KMS-11 (cell line): ENCODE results near the gene TRIM24.

Experiments used
- H2AFZ ChIP-seq: fragments of 200-600 bp; sonication (generic); 2 replicates; pipeline ENCODE4 v1.6.1; 2016; ENCODE audit warnings: antibody characterized with exemption, mixed run types, low read depth
- H3K27ac ChIP-seq: fragments of 200-600 bp; sonication (generic); 2 replicates; pipeline ENCODE4 v1.6.1; 2016; ENCODE audit warnings: mild to moderate bottlenecking, mixed run types
- H3K27me3 ChIP-seq: fragments of 200-600 bp; sonication (generic); 2 replicates; pipeline ENCODE4 v1.6.1; 2017; ENCODE audit warnings: mild to moderate bottlenecking, low read depth, mixed run types, moderate library complexity; ENCODE audit not compliant: insufficient read depth
- H3K36me3 ChIP-seq: fragments of 200-600 bp; sonication (generic); 2 replicates; pipeline ENCODE4 v1.6.1; 2017; ENCODE audit warnings: mild to moderate bottlenecking, mixed run types; ENCODE audit not compliant: insufficient read depth
- H3K4me1 ChIP-seq: fragments of 200-600 bp; sonication (generic); 2 replicates; pipeline ENCODE4 v1.6.1; 2016; ENCODE audit warnings: mild to moderate bottlenecking, low read depth, mixed run types; ENCODE audit not compliant: poor library complexity, severe bottlenecking
- H3K4me2 ChIP-seq: fragments of 200-600 bp; sonication (generic); 2 replicates; pipeline ENCODE4 v1.7.0; 2016; ENCODE audit warnings: mild to moderate bottlenecking, mixed run types
- H3K4me3 ChIP-seq: fragments of 200-600 bp; sonication (generic); IDR thresholded peaks from 2 replicates; pipeline ENCODE4 v1.6.1; 2017; ENCODE audit warnings: low read depth, low read length, mixed read lengths; ENCODE audit not compliant: insufficient read depth
- H3K79me2 ChIP-seq: fragments of 200-600 bp; sonication (generic); 2 replicates; pipeline ENCODE4 v1.6.1; 2016; ENCODE audit warnings: low read depth, mixed run types; ENCODE audit not compliant: insufficient read depth
- H3K9ac ChIP-seq: fragments of 200-600 bp; sonication (generic); 2 replicates; pipeline ENCODE4 v1.6.1; 2016; ENCODE audit warnings: mild to moderate bottlenecking, mixed run types
- H4K20me1 ChIP-seq: fragments of 200-600 bp; sonication (generic); 2 replicates; pipeline ENCODE4 v1.6.1; 2016; ENCODE audit warnings: mild to moderate bottlenecking, mixed run types; ENCODE audit not compliant: insufficient read depth
- TF ChIP-seq, protein P1 (sequence below): fragments of 200-600 bp; sonication (generic); conservative IDR thresholded peaks from 2 replicates; pipeline ENCODE4 v1.6.1; 2017; ENCODE audit warnings: low read depth, mild to moderate bottlenecking, antibody characterized with exemption, low read length, moderate library complexity, mixed read lengths

TRIM24 gene

DNA sequence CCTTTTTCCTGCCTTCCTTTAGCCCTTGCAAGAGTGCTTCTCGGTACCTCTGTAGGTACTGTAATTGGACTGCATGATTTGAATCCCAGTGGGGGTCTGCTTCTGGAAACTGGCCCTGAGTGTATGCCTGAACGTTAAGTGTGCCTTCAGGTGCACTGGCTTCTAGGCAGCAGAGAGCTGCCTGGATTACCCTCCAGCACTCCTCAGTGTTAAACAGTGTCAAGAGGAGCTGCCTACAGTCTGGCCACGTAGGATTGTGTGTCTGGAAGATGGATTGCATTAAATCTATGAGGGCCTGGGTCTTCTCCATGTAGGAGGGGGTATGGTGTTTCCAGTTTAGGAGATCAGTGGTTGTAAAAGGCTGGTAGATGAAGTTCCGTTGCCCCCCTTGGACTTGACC lies 103.7 kb downstream of the TRIM24 start:
- Histone ChIP-seq H3K79me2 (no peaks in the 10 kb centered on the region), H3K4me1 (no peaks in the 10 kb centered on the region), H3K27me3 (no peaks in the 10 kb centered on the region), H3K4me2 (no peak overlapping the region), H3K9ac (no peak overlapping the region), H3K36me3 (peaks cover 4% of the 10 kb centered on the region; the same call in 1 of the 2 replicates), H3K27ac (no peak overlapping the region), H2AFZ (no peak overlapping the region), H4K20me1 (no peaks in the 10 kb centered on the region), H3K4me3 (no peak overlapping the region)
- TF ChIP-seq, protein P1, sequence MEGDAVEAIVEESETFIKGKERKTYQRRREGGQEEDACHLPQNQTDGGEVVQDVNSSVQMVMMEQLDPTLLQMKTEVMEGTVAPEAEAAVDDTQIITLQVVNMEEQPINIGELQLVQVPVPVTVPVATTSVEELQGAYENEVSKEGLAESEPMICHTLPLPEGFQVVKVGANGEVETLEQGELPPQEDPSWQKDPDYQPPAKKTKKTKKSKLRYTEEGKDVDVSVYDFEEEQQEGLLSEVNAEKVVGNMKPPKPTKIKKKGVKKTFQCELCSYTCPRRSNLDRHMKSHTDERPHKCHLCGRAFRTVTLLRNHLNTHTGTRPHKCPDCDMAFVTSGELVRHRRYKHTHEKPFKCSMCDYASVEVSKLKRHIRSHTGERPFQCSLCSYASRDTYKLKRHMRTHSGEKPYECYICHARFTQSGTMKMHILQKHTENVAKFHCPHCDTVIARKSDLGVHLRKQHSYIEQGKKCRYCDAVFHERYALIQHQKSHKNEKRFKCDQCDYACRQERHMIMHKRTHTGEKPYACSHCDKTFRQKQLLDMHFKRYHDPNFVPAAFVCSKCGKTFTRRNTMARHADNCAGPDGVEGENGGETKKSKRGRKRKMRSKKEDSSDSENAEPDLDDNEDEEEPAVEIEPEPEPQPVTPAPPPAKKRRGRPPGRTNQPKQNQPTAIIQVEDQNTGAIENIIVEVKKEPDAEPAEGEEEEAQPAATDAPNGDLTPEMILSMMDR, result no peak

DNA sequence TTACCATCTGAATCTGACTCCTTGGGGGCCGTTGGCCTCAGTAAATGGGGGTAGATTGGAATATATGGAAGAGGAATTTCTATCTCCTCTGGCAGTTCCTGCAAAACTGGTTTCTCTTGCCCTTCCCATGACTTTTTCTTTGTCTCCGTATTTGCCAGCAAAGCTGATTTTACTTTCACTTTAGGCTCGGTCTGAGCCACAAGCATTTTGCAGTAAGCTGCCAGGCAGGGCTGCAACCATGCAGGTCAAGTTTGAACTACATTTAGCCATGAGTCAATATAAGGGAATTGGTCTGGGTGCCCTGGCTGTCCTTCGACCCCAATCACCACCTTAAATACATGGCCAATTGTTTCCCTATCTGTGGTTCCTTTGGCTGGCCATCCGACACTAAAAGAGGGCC lies 104.3 kb downstream of the TRIM24 start:
- Histone ChIP-seq H2AFZ (no peak overlapping the region), H3K4me2 (no peak overlapping the region), H3K4me1 (no peaks in the 10 kb centered on the region), H3K4me3 (no peak overlapping the region), H3K27me3 (no peaks in the 10 kb centered on the region), H3K36me3 (no peaks in the 10 kb centered on the region; the same call in 1 of the 2 replicates), H3K27ac (no peak overlapping the region), H4K20me1 (no peaks in the 10 kb centered on the region), H3K9ac (no peak overlapping the region), H3K79me2 (no peaks in the 10 kb centered on the region)
- TF ChIP-seq, protein P1, result no peak

DNA sequence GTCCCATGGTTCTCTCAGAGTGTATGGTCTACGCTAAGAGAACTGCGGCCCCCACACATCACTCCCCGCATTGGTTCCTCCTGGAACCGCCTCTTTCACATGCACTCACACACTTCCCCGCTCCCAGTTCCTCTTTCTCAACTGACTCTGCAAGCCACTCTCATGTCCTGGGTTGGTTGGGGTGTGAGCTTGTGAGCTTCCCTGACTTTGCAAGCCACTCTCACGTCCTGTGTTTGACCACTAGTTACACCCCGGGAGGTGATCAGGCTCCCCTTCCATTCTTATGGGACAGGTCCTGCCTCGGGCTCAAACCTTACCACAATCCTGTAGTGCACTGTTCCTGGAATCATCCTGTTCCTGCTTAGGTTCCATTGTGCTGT lies 105.0 kb downstream of the TRIM24 start:
- Histone ChIP-seq H3K36me3 (no peaks in the 10 kb centered on the region; the same call in 1 of the 2 replicates), H3K4me2 (no peak overlapping the region), H3K27ac (no peak overlapping the region), H3K27me3 (no peaks in the 10 kb centered on the region), H3K4me1 (no peaks in the 10 kb centered on the region), H2AFZ (no peak overlapping the region), H3K4me3 (no peak overlapping the region), H4K20me1 (no peaks in the 10 kb centered on the region), H3K9ac (no peak overlapping the region), H3K79me2 (no peaks in the 10 kb centered on the region)
- TF ChIP-seq, protein P1, result no peak

DNA sequence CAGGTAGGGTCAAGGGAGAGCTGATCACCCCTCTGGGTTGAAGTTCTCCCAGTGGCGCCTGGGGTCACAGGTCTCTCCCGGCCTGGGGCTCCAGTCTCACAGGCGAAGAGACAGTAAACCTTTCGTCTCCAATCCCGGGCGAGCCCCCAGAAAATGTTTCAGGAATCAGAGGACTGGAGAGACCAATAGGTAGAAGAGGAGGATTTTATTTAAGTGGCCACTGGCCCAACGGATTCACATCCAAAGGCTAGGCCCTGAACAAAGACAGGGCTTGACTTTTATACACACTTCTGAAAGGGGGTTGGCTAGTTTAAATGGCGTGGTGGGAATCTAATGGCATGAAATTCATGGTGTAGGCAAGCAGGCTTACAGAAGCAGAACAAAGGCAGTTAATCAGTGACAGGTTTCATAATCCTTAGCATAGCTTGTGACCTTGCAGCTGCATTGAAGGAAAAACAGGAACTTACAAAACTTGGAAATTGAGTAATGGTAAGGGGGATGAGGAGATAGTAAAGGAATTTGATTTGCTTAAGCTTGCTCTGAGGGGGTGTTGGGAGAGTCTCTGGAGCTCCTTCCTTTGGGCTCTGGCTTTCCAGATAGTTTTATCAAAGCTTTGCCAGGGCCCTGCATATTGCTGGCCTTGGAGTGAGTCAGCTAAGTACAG lies 105.5 kb downstream of the TRIM24 start:
- no peaks in the 10 kb centered on the region for H3K27me3 ChIP-seq
- TF ChIP-seq, protein P1, result no peak
- H4K20me1 ChIP-seq, result no peaks in the 10 kb centered on the region
- no peak overlapping the region for H2AFZ ChIP-seq
- H3K4me3 ChIP-seq, result no peak overlapping the region
- H3K4me1 ChIP-seq, result no peaks in the 10 kb centered on the region
- H3K79me2 ChIP-seq, result no peaks in the 10 kb centered on the region
- H3K9ac ChIP-seq, result no peak overlapping the region
- no peak overlapping the region for H3K27ac ChIP-seq
- H3K4me2 ChIP-seq, result no peak overlapping the region
- no peaks in the 10 kb centered on the region; the same call in 1 of the 2 replicates for H3K36me3 ChIP-seq
